Measurements from ENCODE around the gene PARD3.

The PARD3 gene

GRCh38 chr10:34319197-34319846 is 495.8 kb downstream of the PARD3 start:
- peak; percentile 68 for DNase-seq

GRCh38 chr10:34316154-34316553 is 498.9 kb downstream of the PARD3 start:
- DNase-seq = no peak

GRCh38 chr10:34314457-34314856 is 500.6 kb downstream of the PARD3 start:
- DNase-seq = no peak

DNA sequence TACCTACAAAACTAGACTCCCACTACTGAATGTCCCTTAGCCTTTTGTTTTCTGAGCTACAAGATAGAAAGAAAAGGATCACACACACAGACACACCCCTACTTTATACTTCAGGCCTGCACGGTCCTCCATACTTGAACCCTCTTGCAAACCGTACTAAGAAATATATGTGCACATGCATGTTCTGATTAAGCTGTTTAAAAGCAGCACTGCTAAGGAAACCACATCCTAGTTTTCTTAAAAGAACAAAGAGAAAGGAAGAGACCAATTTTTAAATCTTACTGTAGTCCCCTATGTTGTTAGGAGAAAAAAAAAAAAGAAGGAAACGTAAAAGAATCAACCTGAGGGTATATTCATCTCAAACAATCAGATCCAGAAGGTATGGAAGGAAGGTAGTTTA is 501.2 kb downstream of the PARD3 start:
- no peak for DNase-seq

GRCh38 chr10:34313353-34313752 is 501.7 kb downstream of the PARD3 start:
- no peak for DNase-seq

- no peak for DNase-seq
Measured at GRCh38 chr10:34311679-34312078, 503.4 kb downstream of the PARD3 start.

DNA sequence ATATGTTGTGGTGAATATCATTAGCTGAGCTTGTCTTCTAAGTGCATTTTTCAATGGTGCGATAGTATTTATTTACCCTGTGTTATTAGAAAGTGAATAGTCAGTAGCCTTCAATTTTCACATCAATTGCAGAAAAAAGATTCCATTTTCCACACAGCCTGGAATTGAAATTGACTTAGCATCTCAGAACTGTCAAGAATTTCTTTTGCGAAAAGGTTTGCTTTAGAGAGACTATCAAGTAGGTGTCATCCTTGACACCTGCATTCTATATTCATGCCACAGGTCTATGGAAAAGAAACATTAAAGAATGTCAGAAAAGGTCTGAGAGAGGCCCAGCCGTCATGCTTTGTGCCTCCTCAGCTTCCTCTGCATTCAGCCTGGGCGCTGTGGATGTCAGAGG is 504.9 kb downstream of the PARD3 start:
- no peak for DNase-seq

- no peak for DNase-seq
Measured at GRCh38 chr10:34305189-34305588, 509.9 kb downstream of the PARD3 start.

GRCh38 chr10:34303022-34303421 is 512.1 kb downstream of the PARD3 start:
- DNase-seq = no peak

DNA sequence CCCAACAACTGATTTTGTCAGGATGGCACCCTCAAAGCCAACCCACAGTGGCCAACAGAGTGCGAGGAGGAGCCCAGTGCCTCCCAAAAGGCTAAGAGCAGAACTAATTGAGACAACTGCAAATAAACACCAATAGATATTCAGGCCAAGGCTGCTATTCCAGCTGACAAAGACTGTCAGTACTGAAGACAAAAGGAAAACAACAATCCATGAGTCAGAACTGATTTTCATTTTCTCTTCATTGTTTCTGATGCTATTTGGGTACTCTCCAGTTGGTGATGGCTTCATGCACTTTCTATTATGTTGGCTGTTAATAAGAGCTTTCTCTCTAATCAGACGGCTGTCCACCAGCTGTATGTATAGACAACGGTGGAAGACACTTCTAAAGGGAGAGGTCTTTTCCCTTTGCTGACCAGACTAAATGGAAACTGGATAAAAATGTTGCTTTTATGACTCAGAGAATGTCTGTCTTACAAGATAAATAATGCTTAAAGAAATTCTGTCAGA is 515.9 kb downstream of the PARD3 start:
- no peak for DNase-seq

- DNase-seq = no peak
Measured at GRCh38 chr10:34298346-34298818, 516.7 kb downstream of the PARD3 start.

- no peak for DNase-seq
Measured at GRCh38 chr10:34297541-34298345, 517.4 kb downstream of the PARD3 start.

GRCh38 chr10:34295142-34295548 is 520.0 kb downstream of the PARD3 start:
- no peak for DNase-seq

- no peak for DNase-seq
Measured at GRCh38 chr10:34294137-34294536, 521.0 kb downstream of the PARD3 start.

- no peak for DNase-seq
Measured at GRCh38 chr10:34292675-34293074, 522.4 kb downstream of the PARD3 start.

DNA sequence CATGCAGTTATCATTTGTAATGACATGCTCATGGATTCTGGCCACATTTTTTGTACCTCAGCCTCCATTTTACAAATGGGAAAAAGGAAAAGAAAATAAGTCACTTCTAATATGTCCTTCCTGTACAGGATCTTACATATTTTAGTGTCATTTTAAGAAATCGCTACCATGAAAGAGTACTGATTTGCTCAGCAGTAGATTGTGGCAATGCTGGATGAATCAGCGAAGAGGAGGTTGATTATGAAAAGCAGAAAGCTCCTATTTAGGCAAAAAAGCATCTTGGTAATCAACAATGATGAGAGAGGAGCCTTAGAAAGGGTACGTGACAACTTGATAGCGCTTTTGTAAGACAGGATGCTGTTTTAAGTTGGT is 522.9 kb downstream of the PARD3 start:
- no peak for DNase-seq

DNA sequence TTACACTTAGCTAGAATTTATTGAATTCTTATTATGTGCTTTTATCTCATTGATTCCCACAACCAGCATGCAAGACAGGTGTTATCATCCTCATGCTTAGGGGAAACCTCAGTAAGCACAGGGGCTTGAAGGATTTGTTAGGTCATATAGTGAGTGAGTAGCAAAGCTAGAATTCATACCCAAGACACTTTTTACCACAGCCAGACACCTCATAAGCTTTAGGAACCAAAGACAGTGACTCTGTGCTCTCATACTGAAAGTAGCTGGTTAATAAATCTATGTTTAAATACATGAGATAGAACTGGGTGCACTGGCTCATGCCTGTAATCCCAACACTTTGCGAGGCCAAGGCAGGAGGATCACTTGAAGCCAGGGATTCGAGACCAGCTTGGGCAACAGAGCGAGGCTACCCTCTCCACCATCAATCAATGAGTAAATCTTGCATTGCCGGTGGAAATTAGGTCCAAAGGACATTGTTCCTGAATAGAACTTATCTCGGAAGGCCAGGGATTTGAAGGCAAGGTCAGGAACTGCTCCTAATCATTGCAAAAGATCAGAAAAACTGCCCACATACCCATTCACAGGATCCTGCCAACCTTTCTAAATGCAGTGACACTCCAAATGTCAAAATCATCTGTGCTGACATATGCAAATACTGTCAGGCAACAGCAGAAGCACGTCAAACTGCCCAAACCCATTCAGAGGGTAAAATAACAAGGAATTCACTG is 523.5 kb downstream of the PARD3 start:
- DNase-seq = no peak

GRCh38 chr10:34290412-34291081 is 524.5 kb downstream of the PARD3 start:
- DNase-seq = no peak

DNA sequence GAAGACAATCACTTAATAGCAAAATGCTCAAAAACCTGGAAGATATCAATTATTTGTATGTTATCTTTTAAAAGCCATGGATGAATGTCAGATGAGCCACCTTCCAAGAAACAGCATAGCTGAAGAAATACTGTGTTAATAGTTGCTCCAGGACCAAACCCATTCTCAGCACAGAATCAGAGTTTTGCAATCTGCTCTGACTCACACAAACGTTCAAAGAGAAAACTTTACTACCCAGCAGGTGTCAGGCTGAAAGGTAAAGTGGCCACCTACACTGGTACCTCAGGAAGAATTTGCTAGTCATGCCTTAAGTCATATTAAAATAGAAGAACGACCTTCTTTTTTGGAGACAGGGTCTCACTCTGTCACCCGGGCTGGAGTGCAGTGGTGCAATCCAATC is 526.5 kb downstream of the PARD3 start:
- no peak for DNase-seq

DNA sequence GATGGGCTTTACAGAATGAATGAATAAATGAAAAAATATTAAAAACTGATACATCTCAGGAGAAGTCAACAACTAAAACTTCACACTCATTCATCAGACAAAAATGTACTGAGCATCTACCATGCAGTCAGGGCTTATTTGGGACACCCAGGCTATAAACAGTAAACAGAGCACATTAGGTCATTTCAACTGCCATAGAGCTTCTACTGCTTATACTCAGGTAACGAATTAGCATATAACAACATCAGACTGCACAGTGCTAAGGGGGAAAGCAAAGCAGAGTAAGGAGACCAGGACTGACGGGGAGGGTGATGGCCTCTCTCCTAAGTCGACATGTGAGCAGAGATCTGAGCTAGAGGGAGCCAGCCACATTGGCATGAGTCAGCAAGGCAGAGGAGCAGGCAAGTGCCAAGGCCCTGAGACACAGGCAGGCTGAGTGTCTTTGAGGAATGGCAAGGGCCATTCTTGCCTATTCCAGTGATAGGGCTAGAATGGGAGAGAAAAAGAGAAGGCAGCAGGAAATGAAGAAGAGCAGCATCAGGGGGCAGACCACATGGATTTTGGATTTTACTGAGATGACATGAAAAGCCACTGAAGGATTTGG is 528.9 kb downstream of the PARD3 start:
- no peak for DNase-seq

GRCh38 chr10:34281661-34282582 is 533.2 kb downstream of the PARD3 start:
- DNase-seq = no peak

All from NCI-H446 treated with DMSO at 0.1 percent for 48 hours (cell line).